GM12878 (cell line): ENCODE results near the gene LGI1.

ENCODE experiments used
- BMI1 ChIP-seq: fragments of 450-650 bp; IDR thresholded peaks from 2 replicates; pipeline ENCODE4 v1.6.1; 2016; ENCODE audit warnings: mild to moderate bottlenecking, moderate library complexity, borderline replicate concordance
- CTCF ChIP-seq, 3 experiments: IDR thresholded peaks in 2 of 3; conservative IDR thresholded peaks in 1 of 3; 2 replicates each; pipeline ENCODE4 v1.5.1; 2011; ENCODE audit warnings: low read depth in 3 of 3, low read length in 3 of 3, mild to moderate bottlenecking in 3 of 3, control low read depth in 2 of 3, moderate library complexity in 2 of 3, inconsistent platforms in 1 of 3, mixed read lengths in 1 of 3; ENCODE audit not compliant: control insufficient read depth in 2 of 3, insufficient read depth in 1 of 3; ENCODE audit errors: extremely low read depth in 1 of 3
- IKZF1 ChIP-seq: fragments of 450-650 bp; conservative IDR thresholded peaks from 2 replicates; pipeline ENCODE4 v1.6.1; 2017; ENCODE audit warnings: antibody characterized with exemption, mild to moderate bottlenecking
- PBX3 ChIP-seq: IDR thresholded peaks from 2 replicates; pipeline ENCODE4 v1.6.1; 2011; ENCODE audit warnings: mild to moderate bottlenecking, low read depth, low read length, moderate library complexity; ENCODE audit not compliant: insufficient replicate concordance
- RAD51 ChIP-seq: fragments of 450-650 bp; IDR thresholded peaks from 2 replicates; pipeline ENCODE4 v1.6.1; 2016; ENCODE audit warnings: moderate library complexity, mild to moderate bottlenecking, inconsistent platforms
- SIN3A ChIP-seq: IDR thresholded peaks from 2 replicates; pipeline ENCODE4 v1.6.1; 2012; ENCODE audit warnings: low read depth, low read length, improper control_type of control experiment
- SMC3 ChIP-seq: IDR thresholded peaks from 2 replicates; pipeline ENCODE4 v1.6.1; 2011; ENCODE audit warnings: low read length, improper control_type of control experiment, borderline replicate concordance
- ZNF24 ChIP-seq: fragments of 450-650 bp; IDR thresholded peaks from 2 replicates; pipeline ENCODE4 v1.6.1; 2017; ENCODE audit warnings: antibody characterized with exemption, mild to moderate bottlenecking
- TF ChIP-seq, protein P1 (sequence below): IDR thresholded peaks from 2 replicates; pipeline ENCODE4 v1.6.1; 2011; ENCODE audit warnings: borderline replicate concordance, low read depth, mild to moderate bottlenecking, moderate library complexity, low read length; ENCODE audit not compliant: insufficient read depth, poor library complexity, severe bottlenecking

GRCh38 chr10:93773120-93773519 lies 15.4 kb downstream of the LGI1 start:
- TF ChIP-seq ZNF24 (no peak), CTCF (IDR thresholded peaks at IDR 0.05 in 2 of 3, conservative IDR thresholded peaks at IDR 0.05 in 1 of 3; ENCODE audit: control insufficient read depth in 2 of 3, extremely low read depth in 1 of 3, insufficient read depth in 1 of 3, low read depth in 3 of 3, low read length in 3 of 3) (no peak), PBX3 (no peak), BMI1 (no peak), SIN3A (no peak), RAD51 (no peak), IKZF1 (no peak), SMC3 (no peak)
- TF ChIP-seq, protein P1, sequence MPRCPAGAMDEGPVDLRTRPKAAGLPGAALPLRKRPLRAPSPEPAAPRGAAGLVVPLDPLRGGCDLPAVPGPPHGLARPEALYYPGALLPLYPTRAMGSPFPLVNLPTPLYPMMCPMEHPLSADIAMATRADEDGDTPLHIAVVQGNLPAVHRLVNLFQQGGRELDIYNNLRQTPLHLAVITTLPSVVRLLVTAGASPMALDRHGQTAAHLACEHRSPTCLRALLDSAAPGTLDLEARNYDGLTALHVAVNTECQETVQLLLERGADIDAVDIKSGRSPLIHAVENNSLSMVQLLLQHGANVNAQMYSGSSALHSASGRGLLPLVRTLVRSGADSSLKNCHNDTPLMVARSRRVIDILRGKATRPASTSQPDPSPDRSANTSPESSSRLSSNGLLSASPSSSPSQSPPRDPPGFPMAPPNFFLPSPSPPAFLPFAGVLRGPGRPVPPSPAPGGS: no peak
